Measurements from ENCODE around the gene CCSER2. TPM values are rescaled to one million over a fixed set of nuclear protein-coding genes. Genes with fewer than 3 reads are reported as not detected.

CCSER2 gene
- total RNA-seq, 6 experiments from 2014 or later, result 18.2 to 28.8 (median 25.9) TPM

DNA sequence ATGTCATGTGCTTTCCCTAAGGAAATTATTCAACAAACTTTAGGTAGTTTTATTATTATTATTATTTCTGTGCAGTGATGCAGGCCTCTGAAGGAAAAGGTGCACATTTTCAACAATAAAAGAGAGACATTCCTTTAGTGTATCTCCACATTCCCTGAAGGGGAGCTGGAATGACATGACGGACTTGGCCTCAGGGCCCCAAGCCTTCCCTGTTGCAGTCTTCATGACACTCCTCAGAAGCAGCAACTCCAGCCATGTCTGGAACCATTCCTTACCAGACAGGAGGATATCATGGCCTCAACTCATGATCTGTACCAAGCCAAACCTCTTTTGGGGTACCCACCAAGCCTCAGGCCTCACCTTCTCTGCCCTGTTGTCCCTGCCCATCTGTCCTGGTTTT, 35.2 kb upstream of the CCSER2 start:
- no peak overlapping the region for H3K4me3 ChIP-seq
- ATAC-seq (no peak), DNase-seq (no peak)
- WGBS (ENCODE audit: insufficient coverage, low coverage, low lambda C conversion rate, missing lambda C conversion rate), result 75% methylated on average over 1 of the region's 1 CpG
- H3K9me3 ChIP-seq, result no peaks in the 10 kb centered on the region
- H3K36me3 ChIP-seq, result no peaks in the 10 kb centered on the region
- no peak overlapping the region for H3K27ac ChIP-seq
- TF ChIP-seq, protein P1, sequence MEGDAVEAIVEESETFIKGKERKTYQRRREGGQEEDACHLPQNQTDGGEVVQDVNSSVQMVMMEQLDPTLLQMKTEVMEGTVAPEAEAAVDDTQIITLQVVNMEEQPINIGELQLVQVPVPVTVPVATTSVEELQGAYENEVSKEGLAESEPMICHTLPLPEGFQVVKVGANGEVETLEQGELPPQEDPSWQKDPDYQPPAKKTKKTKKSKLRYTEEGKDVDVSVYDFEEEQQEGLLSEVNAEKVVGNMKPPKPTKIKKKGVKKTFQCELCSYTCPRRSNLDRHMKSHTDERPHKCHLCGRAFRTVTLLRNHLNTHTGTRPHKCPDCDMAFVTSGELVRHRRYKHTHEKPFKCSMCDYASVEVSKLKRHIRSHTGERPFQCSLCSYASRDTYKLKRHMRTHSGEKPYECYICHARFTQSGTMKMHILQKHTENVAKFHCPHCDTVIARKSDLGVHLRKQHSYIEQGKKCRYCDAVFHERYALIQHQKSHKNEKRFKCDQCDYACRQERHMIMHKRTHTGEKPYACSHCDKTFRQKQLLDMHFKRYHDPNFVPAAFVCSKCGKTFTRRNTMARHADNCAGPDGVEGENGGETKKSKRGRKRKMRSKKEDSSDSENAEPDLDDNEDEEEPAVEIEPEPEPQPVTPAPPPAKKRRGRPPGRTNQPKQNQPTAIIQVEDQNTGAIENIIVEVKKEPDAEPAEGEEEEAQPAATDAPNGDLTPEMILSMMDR (IDR thresholded peaks at IDR 0.05), result no peak
- no peak for TF ChIP-seq POLR2A (IDR thresholded peaks at IDR 0.05)
- no peaks in the 10 kb centered on the region for H3K4me1 ChIP-seq
- intact Hi-C loops (cut with DNase I), result no loop called here
- no peaks in the 10 kb centered on the region for H3K27me3 ChIP-seq

DNA sequence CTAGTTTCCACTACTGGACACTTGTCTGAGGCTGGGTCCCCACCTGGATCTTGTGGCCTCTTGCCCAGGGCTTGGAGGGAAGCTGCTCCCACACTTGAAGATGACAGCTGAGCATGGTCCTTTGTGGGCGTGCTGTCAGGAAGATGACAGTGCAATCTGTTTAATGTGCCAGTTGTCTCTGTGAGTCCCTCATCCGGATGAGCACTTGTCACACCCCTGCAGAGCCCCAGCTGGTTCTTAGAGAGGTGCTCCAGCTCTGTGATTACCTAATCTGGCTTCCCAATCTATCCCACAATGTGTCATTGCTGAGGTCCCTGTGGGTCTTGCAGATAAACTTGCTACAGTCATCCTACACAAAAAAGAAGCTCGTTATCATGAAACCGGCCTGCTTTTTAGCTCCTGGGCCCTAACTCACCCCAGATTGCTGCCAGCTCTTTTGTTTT, 34.8 kb upstream of the CCSER2 start:
- TF ChIP-seq, protein P1 (IDR thresholded peaks at IDR 0.05), result no peak
- TF ChIP-seq POLR2A (IDR thresholded peaks at IDR 0.05), result no peak

DNA sequence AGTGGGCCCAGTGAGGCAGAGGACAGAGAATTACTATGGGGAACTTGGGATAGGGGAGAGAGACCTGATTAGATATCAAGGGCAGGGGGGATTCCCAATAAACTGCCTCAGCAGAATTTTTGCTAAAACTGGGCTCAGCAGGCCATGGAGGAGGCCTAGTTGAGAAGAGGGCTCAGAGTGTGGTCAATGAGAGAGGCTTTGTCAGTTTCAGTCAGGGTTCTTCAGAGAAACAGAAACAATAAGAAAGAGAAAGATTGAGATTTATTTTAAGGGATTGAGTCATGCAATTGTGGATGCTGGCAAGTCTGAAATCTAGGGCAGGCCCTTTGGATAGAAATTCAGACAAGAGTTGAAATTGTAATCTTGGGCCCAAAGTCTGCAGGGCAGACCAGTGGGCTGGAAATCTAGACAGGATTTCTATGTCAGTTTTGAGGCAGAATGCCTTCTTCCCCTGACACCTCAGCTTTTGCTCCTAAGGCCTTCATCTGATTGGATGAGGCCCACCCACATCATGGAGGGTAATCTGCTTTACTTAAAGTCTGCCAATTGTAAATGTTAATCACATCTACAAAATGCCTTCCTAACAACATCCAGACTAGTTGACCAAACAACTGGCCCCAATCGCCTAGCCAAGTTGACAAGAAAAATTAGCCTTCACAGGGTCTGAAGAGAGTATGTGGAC, 33.5 kb upstream of the CCSER2 start:
- ATAC-seq (no peak), DNase-seq (no peak)
- no peaks in the 10 kb centered on the region for H3K9me3 ChIP-seq
- H3K27ac ChIP-seq, result no peak overlapping the region
- no peaks in the 10 kb centered on the region for H3K27me3 ChIP-seq
- WGBS (ENCODE audit: insufficient coverage, low coverage, low lambda C conversion rate, missing lambda C conversion rate), result no CpG with 5 or more reads among the region's 1 CpG
- intact Hi-C loops (cut with DNase I), result no loop called here
- TF ChIP-seq POLR2A (IDR thresholded peaks at IDR 0.05), result no peak
- TF ChIP-seq, protein P1 (IDR thresholded peaks at IDR 0.05), result no peak
- H3K4me3 ChIP-seq, result no peak overlapping the region
- no peaks in the 10 kb centered on the region for H3K36me3 ChIP-seq
- H3K4me1 ChIP-seq, result no peaks in the 10 kb centered on the region

More for the DNA sequence above, 34.8 kb upstream of the CCSER2 start:
- DNase-seq (no peak), ATAC-seq (no peak)
- no peaks in the 10 kb centered on the region for H3K27me3 ChIP-seq
- no peak overlapping the region for H3K27ac ChIP-seq
- H3K36me3 ChIP-seq, result no peaks in the 10 kb centered on the region
- WGBS (ENCODE audit: insufficient coverage, low coverage, low lambda C conversion rate, missing lambda C conversion rate), result 80% methylated on average over 1 of the region's 4 CpGs
- no peaks in the 10 kb centered on the region for H3K4me1 ChIP-seq
- intact Hi-C loops (cut with DNase I), result no loop called here
- no peaks in the 10 kb centered on the region for H3K9me3 ChIP-seq
- H3K4me3 ChIP-seq, result no peak overlapping the region

DNA sequence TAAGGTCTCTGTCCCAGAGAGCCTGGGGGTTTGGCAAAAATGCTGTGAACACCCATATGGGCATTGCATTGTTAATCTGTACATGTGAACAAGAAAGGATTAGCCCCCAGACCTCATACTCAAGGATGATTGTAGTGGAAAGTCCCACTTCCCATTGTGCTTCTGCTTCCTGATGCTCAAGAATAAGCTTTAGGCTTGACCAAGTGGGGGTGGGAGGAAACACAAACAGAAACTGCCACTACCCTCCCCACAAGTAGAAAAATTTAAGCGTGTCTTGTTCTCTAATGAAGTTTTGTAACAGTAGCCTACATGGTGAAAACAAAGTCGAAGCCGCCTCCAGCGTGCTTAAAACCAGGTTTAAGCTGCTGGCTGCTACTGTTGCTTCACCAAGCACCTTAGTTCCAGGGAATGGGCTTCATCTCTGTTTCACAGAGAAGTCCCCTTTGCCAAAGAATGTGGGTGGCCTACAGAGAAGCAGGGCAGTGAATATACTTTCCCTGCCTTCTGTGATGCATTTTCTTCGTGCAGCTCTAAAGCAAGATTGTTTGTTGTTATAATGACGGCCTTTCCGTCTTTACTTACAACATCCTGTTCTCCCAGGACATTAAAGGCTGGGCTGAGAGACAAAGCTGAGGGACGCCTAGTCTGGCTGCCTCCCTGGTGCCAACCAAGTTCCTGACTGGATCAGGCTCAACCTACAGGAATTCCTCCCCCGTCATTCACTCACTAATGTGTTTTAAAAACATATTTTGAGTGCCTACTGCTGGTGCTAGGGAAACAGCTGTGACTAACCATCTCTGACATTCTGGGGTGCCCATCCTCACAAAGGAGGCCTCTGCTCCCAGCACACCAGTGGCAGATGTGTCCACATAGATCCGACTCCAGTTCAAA, 32.1 kb upstream of the CCSER2 start:
- no peaks in the 10 kb centered on the region for H3K9me3 ChIP-seq
- no peaks in the 10 kb centered on the region for H3K4me1 ChIP-seq
- ATAC-seq (peak in 1 of 4 donors; percentile 21), DNase-seq (no peak)
- no peak overlapping the region for H3K27ac ChIP-seq
- 55% methylated on average over 8 of the region's 10 CpGs for WGBS (ENCODE audit: insufficient coverage, low coverage, low lambda C conversion rate, missing lambda C conversion rate)
- no peak overlapping the region for H3K4me3 ChIP-seq
- TF ChIP-seq POLR2A (IDR thresholded peaks at IDR 0.05), result no peak
- TF ChIP-seq, protein P1 (IDR thresholded peaks at IDR 0.05), result no peak
- H3K36me3 ChIP-seq, result no peaks in the 10 kb centered on the region
- intact Hi-C loops (cut with DNase I), result no loop called here
- no peaks in the 10 kb centered on the region for H3K27me3 ChIP-seq

Measured in right lobe of liver (tissue), 6 donors.